ENCODE results near the gene STUM. TPM values are rescaled to one million over a fixed set of nuclear protein-coding genes. Genes with fewer than 3 reads are reported as not detected.
"Not testable (repeated sequence)": the region's sequence is repeated elsewhere in the genome, so short reads cannot be mapped to it uniquely, and the experiment has no call there.

The STUM gene
- total and polyA plus RNA-seq, 12 donors, result 0.13 to 0.44 (median 0.24) TPM; not detected in 1

GRCh38 chr1:226615876-226616275 is 67.3 kb downstream of the STUM start:
- H3K27me3 ChIP-seq, result no peaks in the 10 kb centered on the region
- H3K4me3 ChIP-seq, result no peak overlapping the region
- TF ChIP-seq CTCF (IDR thresholded peaks at IDR 0.05) (no peak), POLR2A (IDR thresholded peaks at IDR 0.05) (no peak)
- 80 to 90% (median 82%) methylated on average over 6 to 9 of the region's 9 CpGs for WGBS, 4 donors
- H3K4me1 ChIP-seq (replicated peaks in 1 of 2), result no peaks in the 10 kb centered on the region
- H3K27ac ChIP-seq, result no peak overlapping the region
- no peaks in the 10 kb centered on the region for H3K9me3 ChIP-seq (replicated peaks in 1 of 3)
- no peaks in the 10 kb centered on the region for H3K36me3 ChIP-seq (replicated peaks in 1 of 2)
- intact Hi-C loops (cut with DNase I), result no loop called here
- no peak for DNase-seq

- intact Hi-C loops (cut with DNase I), result no loop called here
- TF ChIP-seq CTCF (IDR thresholded peaks at IDR 0.05) (no peak), POLR2A (IDR thresholded peaks at IDR 0.05) (no peak)
- WGBS, 4 donors, result 40 to 77% (median 61%) methylated on average over 1 of the region's 1 CpG
Observed at GRCh38 chr1:226616636-226617035, 68.1 kb downstream of the STUM start.

GRCh38 chr1:226617109-226617508 is 68.5 kb downstream of the STUM start:
- no peak for DNase-seq
- intact Hi-C loops (cut with DNase I), result no loop called here

More at GRCh38 chr1:226616636-226617035, 68.1 kb downstream of the STUM start:
- Histone ChIP-seq H3K27me3 (no peaks in the 10 kb centered on the region), H3K4me3 (no peak overlapping the region), H3K36me3 (replicated peaks in 1 of 2) (no peaks in the 10 kb centered on the region), H3K9me3 (replicated peaks in 1 of 3) (no peaks in the 10 kb centered on the region), H3K27ac (no peak overlapping the region), H3K4me1 (replicated peaks in 1 of 2) (no peaks in the 10 kb centered on the region)
- DNase-seq, result no peak

GRCh38 chr1:226617719-226618118 is 69.2 kb downstream of the STUM start:
- H3K27ac ChIP-seq; DNase-seq; H3K27me3 ChIP-seq; intact Hi-C loops (cut with DNase I); H3K36me3 ChIP-seq (replicated peaks in 1 of 2); H3K9me3 ChIP-seq (replicated peaks in 1 of 3); H3K4me3 ChIP-seq; H3K4me1 ChIP-seq (replicated peaks in 1 of 2): not testable (repeated sequence)
- 67 to 81% (median 71%) methylated on average over 1 of the region's 1 CpG for WGBS, 4 donors

More at GRCh38 chr1:226617109-226617508, 68.5 kb downstream of the STUM start:
- TF ChIP-seq CTCF (IDR thresholded peaks at IDR 0.05) (no peak), POLR2A (IDR thresholded peaks at IDR 0.05) (no peak)
- Histone ChIP-seq H3K27me3 (no peaks in the 10 kb centered on the region), H3K9me3 (replicated peaks in 1 of 3) (no peaks in the 10 kb centered on the region), H3K4me1 (replicated peaks in 1 of 2) (no peaks in the 10 kb centered on the region), H3K27ac (no peak overlapping the region), H3K36me3 (replicated peaks in 1 of 2) (no peaks in the 10 kb centered on the region), H3K4me3 (no peak overlapping the region)
- WGBS, 4 donors, result 84 to 94% (median 91%) methylated on average over 2 to 8 of the region's 8 CpGs

- H3K36me3 ChIP-seq (replicated peaks in 1 of 2), result no peaks in the 10 kb centered on the region
- TF ChIP-seq POLR2A (IDR thresholded peaks at IDR 0.05), result no peak
- no peak for TF ChIP-seq CTCF (IDR thresholded peaks at IDR 0.05)
Observed at GRCh38 chr1:226618380-226618779, 69.8 kb downstream of the STUM start.

More at GRCh38 chr1:226618380-226618779, 69.8 kb downstream of the STUM start:
- Histone ChIP-seq H3K4me3 (no peak overlapping the region), H3K27me3 (no peaks in the 10 kb centered on the region), H3K27ac (no peak overlapping the region), H3K9me3 (replicated peaks in 1 of 3) (no peaks in the 10 kb centered on the region), H3K4me1 (replicated peaks in 1 of 2) (no peaks in the 10 kb centered on the region)
- intact Hi-C loops (cut with DNase I), result no loop called here
- no peak for DNase-seq
- WGBS, 4 donors, result 80 to 86% (median 85%) methylated on average over 1 to 5 of the region's 5 CpGs

Data from adrenal gland (tissue), 12 donors.